GM18867 (cell line): ENCODE measurements around the gene RIOK3.
A peak's percentile ranks its signal among the peaks of the same experiment; 100 is the strongest.
"Not testable (repeated sequence)": the region's sequence is repeated elsewhere in the genome, so short reads cannot be mapped to it uniquely, and the experiment has no call there.

Experiments
- ATAC-seq: cut with Tn5 transposase; IDR thresholded peaks from one replicate; pipeline ENCODE4 v1.9.1; 2021; ENCODE audit warnings: mild to moderate bottlenecking, moderate library complexity; ENCODE audit not compliant: unreplicated experiment

Gene RIOK3

DNA sequence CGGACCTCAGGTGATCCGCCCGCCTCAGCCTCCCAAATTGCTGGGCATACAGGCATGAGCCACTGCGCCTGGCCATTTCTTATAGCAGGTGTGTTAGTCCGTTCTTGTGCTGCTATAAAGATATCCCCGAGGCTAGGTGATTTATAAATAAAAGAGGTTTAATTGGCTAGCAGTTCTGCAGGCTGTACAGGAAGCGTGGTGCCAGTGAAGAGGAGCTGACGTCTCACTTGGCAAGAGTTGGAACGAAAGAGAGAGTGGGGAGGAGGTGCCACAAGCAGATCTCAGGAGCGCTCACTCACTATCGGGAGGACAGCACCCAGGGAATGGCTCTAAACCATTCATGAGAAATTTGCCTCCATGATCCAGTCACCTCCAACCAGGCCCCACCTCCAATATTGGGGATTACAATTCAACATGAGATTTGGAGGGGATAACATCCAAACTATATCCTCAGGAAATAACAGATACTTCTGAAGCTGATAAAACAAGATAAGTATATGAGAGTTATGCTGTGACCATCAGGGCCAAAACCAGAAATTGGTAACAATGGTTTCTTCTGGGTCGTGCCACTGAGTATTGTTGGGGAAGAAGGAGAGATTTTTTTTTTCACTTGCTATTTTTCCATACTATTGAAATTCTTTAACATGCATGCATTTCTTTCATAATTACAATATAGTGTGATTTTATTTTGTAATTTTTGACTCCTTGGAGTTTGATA, 42.8 kb downstream of the RIOK3 start:
- ATAC-seq, result no peak

- no peak for ATAC-seq
Observed at GRCh38 chr18:23498117-23498516, 45.0 kb downstream of the RIOK3 start.

DNA sequence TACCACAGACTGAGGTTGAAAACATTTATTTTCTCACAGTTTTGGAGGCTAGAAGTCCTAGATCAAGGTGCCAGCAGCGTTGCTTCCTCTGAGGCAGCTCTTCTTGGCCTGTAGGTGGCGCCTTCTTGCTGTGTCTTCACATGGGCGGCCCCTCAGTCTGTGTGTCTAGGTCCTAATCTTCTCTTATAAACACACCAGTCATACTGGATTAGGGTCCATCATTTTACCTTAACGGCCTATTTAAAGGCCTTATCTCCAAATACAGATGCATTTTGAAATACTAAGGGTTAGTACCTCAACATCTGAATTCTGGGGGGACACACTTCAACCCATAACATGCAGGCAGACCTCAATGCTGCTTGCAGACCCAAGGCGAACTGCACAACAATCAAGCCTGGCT, 45.8 kb downstream of the RIOK3 start:
- peak; percentile 29 for ATAC-seq

DNA sequence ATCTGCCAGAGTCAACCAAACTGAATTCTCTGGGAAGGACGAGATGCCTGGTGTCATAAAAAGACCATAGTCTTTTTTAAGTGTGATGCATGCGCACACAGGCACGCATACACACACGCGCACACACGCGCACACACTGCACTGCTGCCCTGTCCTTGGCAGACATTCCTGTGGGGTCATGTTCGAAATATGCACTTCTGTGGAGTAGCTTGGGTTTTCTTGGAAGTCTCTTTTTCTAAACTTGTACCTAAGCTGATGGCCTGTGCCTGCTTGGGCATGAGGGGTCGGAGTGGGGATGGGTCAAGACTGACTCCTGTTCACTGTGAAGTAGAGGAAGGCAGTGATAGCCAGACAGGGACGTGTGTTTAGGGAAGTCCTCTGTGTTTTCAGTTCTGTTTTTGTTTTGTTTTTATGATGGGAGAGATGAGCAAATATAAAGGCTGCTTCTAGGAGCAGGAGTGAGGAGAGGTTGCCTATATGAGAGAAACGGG, 46.2 kb downstream of the RIOK3 start:
- no peak for ATAC-seq

DNA sequence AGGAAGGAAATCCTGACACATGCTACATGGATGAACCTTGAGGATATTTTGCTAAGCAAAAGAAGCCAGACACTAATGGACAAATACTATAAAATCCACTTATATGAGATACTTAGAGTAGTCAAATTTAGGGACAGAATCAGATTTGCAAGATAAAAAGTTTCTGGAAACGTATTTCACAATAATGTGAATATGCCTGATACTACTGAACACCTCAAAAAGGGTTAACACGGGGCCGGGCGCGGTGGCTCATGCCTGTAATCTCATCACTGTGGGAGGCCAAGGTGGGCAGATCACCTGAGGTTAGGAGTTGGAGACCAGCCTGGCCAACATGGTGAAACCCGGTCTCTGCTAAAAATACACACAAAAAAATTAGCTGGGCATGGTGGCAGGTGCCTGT, 48.5 kb downstream of the RIOK3 start:
- no peak for ATAC-seq

DNA sequence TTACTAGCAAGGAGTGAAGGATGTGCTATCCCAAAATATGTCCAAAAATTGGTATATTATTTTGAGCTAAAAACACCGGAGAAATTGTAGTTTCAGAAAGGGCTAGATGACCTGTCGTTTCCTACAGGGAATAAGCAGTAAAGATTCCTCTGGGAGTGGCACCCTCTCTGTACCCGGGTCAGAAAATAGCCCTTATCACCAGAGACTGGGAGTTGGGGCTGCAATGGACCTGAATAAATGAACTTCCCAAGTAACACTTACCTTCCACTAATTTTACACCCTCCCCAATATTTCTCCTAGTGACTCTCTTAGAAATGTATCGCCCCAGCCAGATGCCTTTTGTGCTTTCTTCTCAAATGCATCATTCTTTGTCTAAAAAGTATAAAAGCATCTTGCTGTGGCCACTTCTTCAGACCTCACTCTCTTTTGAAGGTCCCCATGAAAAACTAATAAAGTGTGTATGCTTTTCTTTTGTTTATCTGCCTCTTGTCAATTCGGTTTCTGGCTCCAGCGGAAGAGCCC, 49.5 kb downstream of the RIOK3 start:
- ATAC-seq, result no peak

- peak; percentile 81 for ATAC-seq
Observed at GRCh38 chr18:23503038-23503962, 50.2 kb downstream of the RIOK3 start, which contains the start of gene RMC1. Gene RMC1, plus strand, starts transcription at chr18:23503511. Its CDS starts 108 bp downstream, at chr18:23503619.

DNA sequence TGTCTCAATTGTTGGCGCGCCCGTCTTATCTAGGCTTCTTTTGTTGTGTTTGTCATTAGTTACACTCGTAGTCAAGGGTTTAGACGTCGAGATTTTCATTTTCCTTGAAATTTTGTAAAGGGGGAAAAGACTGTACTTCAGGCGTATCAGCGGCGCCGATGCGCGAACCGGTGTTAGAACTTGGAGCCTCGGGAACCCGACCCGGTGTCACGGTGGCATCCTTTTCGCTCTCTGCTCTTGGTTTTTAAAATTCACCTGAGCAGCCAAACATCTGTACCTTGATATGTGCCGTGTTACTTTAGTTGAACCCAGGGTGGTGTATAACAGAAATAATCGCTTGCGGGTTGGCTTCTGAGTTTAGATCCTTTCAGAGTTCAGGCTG, 50.9 kb downstream of the RIOK3 start:
- no peak for ATAC-seq

DNA sequence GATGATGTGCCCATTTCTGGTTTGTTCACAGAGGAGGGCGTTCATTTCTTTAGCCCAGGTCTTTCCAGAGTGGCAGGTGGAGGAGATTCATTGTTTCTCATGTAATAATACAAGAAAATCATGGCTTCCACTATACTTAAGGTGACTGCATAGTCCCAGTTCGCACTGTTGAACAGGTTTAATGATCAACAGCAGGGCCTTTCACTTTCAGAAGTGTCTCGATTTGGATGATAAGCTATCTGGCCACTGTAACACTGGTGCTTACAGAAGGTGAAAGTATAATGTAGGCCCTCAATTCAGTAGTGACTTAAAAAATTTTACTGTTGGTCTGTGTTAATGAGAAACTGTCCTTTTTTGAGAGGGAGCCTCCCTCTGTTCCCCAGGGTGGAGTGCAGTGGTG, 51.6 kb downstream of the RIOK3 start:
- ATAC-seq, result peak; percentile 45

DNA sequence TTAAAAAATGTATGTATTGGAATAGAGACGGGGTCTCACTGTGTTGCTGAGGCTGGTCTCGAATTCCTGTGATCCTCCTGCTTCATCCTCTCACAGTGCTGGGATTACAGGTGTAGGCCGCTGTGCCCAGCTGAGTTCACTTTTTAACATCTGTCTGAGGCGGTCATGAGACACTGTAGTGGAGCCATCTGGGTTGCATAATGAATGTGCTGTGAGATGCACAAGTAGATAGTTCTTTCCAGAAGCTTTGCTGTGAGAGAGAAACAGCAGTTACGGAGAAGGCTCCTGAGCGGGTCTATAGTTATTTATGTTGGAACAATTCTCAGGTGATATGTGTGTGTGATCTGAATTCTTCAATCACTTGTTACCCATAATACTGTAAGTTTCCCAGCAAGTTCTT, 53.3 kb downstream of the RIOK3 start:
- ATAC-seq, result no peak

DNA sequence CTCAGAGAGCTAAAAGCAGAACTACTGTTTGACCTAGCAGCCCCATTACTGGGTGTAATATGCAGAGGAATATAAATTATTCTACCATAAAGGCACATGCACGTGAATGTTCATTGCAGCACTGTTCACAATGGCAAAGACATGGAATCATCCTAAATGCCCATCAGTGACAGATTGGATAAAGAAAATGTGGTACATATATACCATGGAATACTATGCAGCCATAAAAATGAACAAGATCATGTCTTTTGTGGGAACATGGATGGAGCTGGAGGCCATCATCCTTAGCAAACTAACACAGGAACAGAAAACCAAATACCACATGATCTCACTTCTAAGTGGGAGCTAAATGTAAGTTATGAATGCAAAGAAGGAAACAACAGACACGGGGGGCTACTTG, 57.8 kb downstream of the RIOK3 start:
- not testable (repeated sequence) for ATAC-seq

GRCh38 chr18:23512216-23512615, 59.1 kb downstream of the RIOK3 start:
- ATAC-seq, result not testable (repeated sequence)

- no peak for ATAC-seq
Observed at GRCh38 chr18:23512641-23513040, 59.6 kb downstream of the RIOK3 start.

- peak; percentile 87 for ATAC-seq
Observed at GRCh38 chr18:23515911-23516546, 62.9 kb downstream of the RIOK3 start.

DNA sequence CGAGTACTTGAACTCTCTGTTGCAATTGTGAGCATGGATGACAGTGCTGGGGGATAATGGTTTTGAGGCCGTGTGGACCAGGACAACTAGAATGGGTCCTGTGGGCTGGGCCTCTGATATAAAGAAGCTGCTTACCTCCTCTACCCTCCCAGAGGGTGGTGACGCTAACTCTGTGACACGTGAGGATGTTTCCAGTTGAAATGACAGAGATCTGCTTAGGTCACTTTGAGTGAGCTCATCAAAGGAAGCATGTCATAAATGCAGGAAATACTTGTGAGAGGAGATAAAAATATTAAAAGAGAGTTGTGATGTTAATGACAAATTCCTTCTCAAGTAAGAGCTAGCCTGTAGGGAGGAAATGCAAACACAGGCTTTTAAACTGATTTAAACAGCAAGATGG, 66.6 kb downstream of the RIOK3 start:
- ATAC-seq, result no peak

GRCh38 chr18:23521271-23521670, 68.2 kb downstream of the RIOK3 start:
- no peak for ATAC-seq

DNA sequence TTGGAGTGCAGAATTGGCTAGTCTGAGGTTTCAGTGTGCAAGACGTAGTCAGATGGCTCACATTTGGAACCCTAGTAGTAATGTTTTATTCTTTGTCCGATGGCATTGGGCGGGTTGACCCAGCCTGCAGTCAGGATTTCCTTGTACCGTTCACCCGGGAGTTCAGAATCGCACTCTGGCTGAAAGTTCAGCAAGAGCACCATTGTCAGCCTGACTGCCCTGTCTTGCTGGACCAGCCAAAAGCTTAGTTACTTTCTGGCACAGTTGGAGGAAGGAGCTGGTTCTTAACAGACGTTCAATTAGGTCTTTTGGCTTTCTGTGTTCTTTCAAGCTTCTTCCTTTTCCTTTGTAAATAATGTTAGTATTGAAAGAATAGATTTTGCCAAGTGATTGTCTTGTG, 68.8 kb downstream of the RIOK3 start:
- ATAC-seq, result no peak

- ATAC-seq, result peak; percentile 45
Observed at GRCh38 chr18:23523429-23524212, 70.5 kb downstream of the RIOK3 start.

GRCh38 chr18:23524213-23524707, 71.2 kb downstream of the RIOK3 start:
- ATAC-seq, result no peak

GRCh38 chr18:23526501-23527063, 73.5 kb downstream of the RIOK3 start:
- ATAC-seq, result no peak
